GM18861 (cell line): ENCODE measurements around the gene ADISSP.

Experiments
- ATAC-seq: cut with Tn5 transposase; IDR thresholded peaks from one replicate; pipeline ENCODE4 v1.9.1; 2021; ENCODE audit not compliant: unreplicated experiment

ADISSP gene

GRCh38 chr20:3767427-3768341 is at the start of gene ADISSP:
ADISSP (minus strand) TSS chr20:3767753; CDS start chr20:3760100, 7,653 bp downstream.
- peak; percentile 93 for ATAC-seq

- no peak for ATAC-seq
Observed at GRCh38 chr20:3815703-3816315, 48.3 kb upstream of the ADISSP start.

GRCh38 chr20:3814928-3815495 is 47.5 kb upstream of the ADISSP start:
- no peak for ATAC-seq

- no peak for ATAC-seq
Observed at GRCh38 chr20:3813848-3814581, 46.5 kb upstream of the ADISSP start.

GRCh38 chr20:3812975-3813847 is 45.7 kb upstream of the ADISSP start:
- ATAC-seq: no peak

- ATAC-seq: no peak
Observed at GRCh38 chr20:3812259-3812681, 44.7 kb upstream of the ADISSP start.

GRCh38 chr20:3811467-3812258 is 44.1 kb upstream of the ADISSP start:
- ATAC-seq: no peak

- ATAC-seq: no peak
Observed at GRCh38 chr20:3808544-3808943, 41.0 kb upstream of the ADISSP start.

GRCh38 chr20:3804781-3805180 is 37.2 kb upstream of the ADISSP start:
- no peak for ATAC-seq

GRCh38 chr20:3804254-3804751 is 36.8 kb upstream of the ADISSP start:
- ATAC-seq: no peak

- ATAC-seq: no peak
Observed at GRCh38 chr20:3803854-3804253, 36.3 kb upstream of the ADISSP start.

GRCh38 chr20:3803289-3803688 is 35.7 kb upstream of the ADISSP start:
- ATAC-seq: no peak

GRCh38 chr20:3802524-3803239 is 35.1 kb upstream of the ADISSP start:
- no peak for ATAC-seq

- ATAC-seq: no peak
Observed at GRCh38 chr20:3801846-3802245, 34.3 kb upstream of the ADISSP start.

GRCh38 chr20:3801299-3801698 is 33.7 kb upstream of the ADISSP start:
- no peak for ATAC-seq

GRCh38 chr20:3800878-3801260 is 33.3 kb upstream of the ADISSP start:
- ATAC-seq: no peak

GRCh38 chr20:3800256-3800877 is 32.8 kb upstream of the ADISSP start:
- ATAC-seq: no peak

GRCh38 chr20:3798908-3799248 is 31.3 kb upstream of the ADISSP start:
- ATAC-seq: no peak
